HL-60/S4 treated with phorbol 12-myristate 13-acetate at 8.2 ng/mL for 4 days and 3 days (cell line): ENCODE data around the gene CCNL2.

ENCODE experiments used
- in situ Hi-C: fragments of 300-500 bp; cut with MboI; formaldehyde crosslinking; loops from 2 replicates; pipeline ENCODE4 v1.15.0; 2022; ENCODE audit warnings: low sequenced_read_pairs

CCNL2 gene

GRCh38 chr1:1358433-1359271 lies 40.5 kb downstream of the CCNL2 start, which contains the start of gene MXRA8:
Gene MXRA8 (minus strand): TSS chr1:1358555. CDS start chr1:1358504, 51 bp downstream.
- in situ Hi-C loops, result no loop called here

- in situ Hi-C loops, result no loop called here
These were observed 41.2 kb downstream of the CCNL2 start for GRCh38 chr1:1357871-1358432.

- in situ Hi-C loops, result no loop called here
These were observed 42.2 kb downstream of the CCNL2 start for GRCh38 chr1:1356796-1357401.

DNA sequence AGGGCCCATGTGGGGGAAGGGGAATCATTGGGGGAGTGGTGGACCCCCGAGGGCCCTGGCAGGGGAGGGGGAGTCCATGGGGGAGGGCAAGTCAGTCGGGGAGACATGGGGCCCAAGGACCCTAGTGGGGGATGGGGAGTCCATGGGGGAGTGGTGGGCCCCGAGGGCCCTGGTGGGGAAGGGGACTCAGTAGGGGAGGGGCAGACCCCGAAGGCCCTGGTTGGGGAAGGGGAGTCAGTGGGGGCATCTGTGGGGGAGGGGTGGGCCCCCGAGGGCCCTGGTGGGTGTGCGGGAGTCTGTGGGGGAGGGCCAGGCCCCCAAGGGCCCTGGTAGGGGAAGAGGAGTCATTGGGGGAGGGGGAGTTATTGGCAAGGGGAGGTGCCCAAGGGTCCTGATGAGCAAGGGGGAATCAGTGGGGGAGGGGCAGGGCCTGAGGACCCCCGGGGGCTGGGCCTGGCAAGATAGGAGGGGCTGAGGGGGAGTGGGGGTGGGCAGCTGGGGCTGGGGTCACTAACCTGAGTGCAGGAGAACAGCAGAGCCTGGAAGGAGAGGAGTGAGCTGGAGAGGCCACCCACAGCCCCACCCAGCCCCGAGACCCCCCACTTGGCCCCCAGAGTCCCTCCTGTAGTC lies 42.9 kb downstream of the CCNL2 start:
- in situ Hi-C loops, result no loop called here

DNA sequence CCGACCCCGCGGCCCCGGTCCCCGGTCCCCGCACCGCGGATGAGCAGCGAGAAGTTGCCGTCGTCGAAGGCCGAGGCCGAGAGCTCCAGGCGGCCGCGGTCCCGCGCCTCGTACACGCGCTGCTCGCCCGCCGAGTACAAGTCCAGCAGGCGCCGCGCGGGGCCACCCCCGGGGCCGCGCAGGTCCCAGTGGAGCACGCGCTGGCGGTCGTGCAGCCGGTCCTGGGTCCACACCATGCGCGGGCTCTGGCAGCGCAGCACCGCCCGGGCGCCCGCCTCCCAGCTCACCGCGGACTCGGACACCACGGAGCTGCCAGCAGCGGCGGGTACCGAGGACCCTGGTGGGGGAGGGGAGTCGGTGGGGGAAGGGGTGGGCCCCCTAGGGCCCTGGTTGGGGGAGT lies 43.7 kb downstream of the CCNL2 start:
- in situ Hi-C loops, result no loop called here

GRCh38 chr1:1354271-1355247 lies 44.6 kb downstream of the CCNL2 start:
- in situ Hi-C loops, result no loop called here

DNA sequence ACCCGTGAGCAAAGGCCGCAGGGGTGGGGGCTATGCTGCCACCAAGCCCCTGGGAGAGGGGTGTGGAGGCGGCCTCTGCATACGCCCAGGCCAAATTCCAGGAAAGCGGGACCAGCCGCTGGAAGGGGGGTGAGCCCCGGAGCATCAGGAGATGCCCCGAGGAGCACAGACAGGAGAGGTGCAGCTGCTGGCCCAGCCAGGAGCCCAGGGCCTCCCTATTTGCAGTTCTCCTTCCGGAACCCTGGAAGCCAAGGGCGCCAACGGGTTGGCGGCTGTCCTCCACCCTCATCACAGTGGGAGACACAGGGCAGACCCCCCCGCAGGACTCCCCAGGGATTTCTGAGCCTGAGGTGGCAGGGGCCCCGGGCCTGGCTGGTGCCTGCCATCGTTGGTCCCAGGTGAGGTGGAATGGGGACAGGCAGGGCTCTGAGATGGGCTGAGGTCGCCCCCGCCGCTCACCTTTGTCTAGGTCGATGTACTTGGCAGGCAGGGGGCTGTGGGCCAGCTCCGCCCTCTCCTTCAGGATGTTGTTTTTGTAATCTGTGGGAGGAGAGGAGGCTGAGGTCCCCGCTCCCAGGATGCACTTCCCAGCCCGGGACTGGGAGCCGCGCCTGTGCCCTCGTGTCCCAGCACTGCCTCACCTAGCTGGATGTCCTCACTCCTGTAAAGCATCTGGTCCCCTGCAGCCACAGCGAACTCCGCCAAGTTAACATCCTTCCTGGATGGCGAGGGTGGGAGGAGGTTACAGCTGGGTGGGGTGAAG lies 45.6 kb downstream of the CCNL2 start:
- in situ Hi-C loops, result no loop called here

GRCh38 chr1:1352786-1353388 lies 46.2 kb downstream of the CCNL2 start:
- in situ Hi-C loops, result no loop called here

DNA sequence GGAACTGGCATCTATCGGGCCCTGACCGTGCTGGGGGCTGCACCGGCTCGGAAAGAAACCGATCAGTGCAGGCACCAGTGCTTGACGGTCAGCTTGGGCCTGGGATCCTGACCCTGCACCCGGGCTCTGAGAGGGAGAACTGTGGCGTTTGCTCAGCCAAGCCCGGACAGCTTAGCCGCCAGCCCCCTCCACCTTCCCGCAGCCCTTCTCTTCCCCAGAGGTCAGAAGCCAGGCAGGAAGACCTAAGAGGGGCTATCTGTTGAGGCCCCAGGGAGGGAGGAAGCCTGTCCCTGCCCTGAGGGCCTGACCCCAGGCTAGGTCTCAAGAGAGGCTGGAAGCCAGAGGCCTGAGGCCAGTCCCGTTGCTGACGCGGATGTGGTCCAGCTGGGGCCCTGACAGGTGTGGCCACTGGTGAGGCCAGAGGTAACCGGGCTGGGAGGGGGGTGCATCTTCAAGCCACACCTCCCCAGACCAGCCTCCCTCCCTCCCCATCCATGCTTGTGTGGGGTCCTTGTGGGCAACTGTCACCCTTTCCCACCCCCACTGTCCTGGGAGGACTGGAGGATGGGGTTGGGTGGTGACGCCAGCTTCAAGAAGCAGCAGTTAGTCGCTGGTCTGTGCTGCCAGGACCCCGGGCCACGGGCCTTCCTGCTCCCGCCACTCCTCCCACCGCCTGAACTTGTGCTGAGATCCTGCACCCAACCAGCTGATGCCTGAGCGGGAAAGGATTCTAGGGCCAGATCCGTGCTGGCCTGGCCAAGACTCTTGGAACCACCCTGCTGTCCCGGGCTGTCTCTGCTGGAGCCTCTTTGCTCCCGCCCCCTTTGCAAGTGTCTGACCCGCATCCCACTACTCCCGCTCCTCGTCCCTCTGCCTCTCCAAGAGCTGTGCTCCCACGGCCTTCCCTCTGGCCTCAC lies 47.4 kb downstream of the CCNL2 start:
- in situ Hi-C loops, result no loop called here

- in situ Hi-C loops, result no loop called here
These were observed 49.7 kb downstream of the CCNL2 start, which contains the start of gene DVL1 for GRCh38 chr1:1349256-1350012. Gene DVL1 (minus strand): TSS chr1:1349418. CDS start chr1:1349065, 353 bp downstream.

DNA sequence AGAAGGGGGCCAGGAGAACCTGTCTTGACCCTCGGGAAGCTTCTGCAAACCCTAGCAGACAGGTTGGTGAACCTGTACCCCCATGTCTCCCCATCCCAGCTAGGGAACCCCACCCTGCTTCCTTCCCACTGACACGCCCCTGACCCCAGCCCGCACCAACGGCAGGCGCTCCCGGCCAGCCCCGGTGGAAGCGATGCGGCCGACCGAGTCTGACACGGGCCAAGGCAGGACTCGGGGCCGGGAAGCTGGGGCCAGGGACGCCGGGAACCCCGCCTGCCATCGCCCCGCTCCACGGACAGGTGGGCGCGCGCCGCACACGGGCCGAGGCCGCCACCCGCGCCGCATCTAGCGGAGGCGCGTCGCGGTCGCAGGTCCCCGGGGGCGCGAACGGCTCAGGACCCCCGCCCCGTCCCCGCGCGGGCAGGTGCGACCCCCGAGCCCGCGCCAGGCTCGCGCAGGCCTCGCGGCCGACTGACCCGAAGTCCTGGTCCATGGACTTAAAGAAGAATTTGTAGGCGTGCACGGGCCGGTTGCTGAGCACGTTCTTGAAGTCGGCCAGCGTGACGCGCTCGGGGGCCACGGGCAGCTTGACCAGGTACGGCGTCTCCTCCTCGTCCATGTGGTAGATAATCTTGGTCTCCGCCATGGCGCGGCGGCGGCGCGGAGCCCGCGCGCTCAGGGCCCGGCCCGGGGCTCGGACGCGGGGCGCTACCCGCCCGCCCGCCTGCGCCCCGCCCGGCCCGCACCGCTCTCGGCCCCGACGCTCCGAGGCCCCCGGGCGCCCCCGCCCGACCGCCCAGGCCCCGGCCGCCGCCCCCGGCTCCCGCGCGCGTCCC lies 50.5 kb downstream of the CCNL2 start:
- in situ Hi-C loops, result no loop called here

GRCh38 chr1:1347663-1348419 lies 51.3 kb downstream of the CCNL2 start:
- in situ Hi-C loops, result no loop called here

DNA sequence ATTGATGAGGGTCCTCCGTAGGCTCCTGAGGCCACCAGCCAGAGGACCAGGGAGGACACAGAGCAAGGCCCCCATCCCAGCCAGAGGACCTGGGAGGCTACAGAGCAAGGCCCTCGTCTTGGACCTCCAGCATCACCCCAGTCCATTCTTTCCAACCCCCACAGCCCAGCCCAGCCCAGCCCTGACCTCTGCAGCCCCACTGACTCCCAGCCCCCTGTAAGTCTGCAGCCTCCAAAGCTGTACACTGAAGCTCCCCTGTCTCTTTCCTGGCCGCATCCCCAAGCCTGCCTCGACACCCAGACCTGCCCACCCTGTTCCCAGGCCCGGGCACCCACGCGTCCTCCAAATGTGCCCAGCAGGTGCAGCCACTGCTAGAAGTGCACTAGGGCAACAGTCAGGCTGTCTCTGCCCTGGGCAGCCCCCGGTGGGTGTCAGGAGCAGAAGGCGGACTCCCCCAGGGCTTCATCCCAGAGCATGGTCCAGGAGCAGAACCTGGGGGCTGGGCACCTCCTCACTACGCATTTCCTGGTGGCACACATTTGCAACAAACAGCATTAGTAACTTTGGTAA lies 52.0 kb downstream of the CCNL2 start:
- in situ Hi-C loops, result no loop called here

DNA sequence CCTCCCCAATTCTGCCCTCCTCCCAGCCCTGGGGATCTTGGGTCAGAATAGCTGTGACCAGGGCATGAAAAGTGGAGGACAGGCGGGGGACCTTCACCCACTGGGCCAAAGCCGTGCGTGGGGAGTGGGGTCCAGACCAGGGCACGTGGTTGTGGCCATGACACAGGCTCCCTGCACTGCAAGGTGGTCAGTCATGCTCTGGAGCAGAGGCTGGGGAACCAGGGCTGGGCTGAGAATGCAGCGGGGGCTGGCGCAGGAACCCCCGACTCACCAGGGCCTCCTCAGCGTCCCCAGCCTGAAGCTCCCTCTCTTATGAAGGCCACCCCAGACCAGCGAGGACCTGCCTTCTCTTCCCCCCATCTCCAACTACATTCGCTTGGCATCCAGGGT lies 52.6 kb downstream of the CCNL2 start:
- in situ Hi-C loops, result no loop called here

- in situ Hi-C loops, result no loop called here
These were observed 53.2 kb downstream of the CCNL2 start for GRCh38 chr1:1345860-1346500.
